Measurements from ENCODE around the gene GABRB3.

GABRB3 gene

GRCh38 chr15:26729581-26729980, 43.3 kb downstream of the GABRB3 start:
- TF ChIP-seq CTCF (IDR thresholded peaks at IDR 0.05), result no peak

- TF ChIP-seq CTCF (IDR thresholded peaks at IDR 0.05), result no peak
Observed at GRCh38 chr15:26729030-26729429, 43.8 kb downstream of the GABRB3 start.

- no peak for TF ChIP-seq CTCF (IDR thresholded peaks at IDR 0.05)
Observed at GRCh38 chr15:26724381-26725150, 48.3 kb downstream of the GABRB3 start.

GRCh38 chr15:26722621-26723160, 50.2 kb downstream of the GABRB3 start:
- no peak for TF ChIP-seq CTCF (IDR thresholded peaks at IDR 0.05)

- no peak for TF ChIP-seq CTCF (IDR thresholded peaks at IDR 0.05)
Observed at GRCh38 chr15:26721232-26721967, 51.5 kb downstream of the GABRB3 start.

- TF ChIP-seq CTCF (IDR thresholded peaks at IDR 0.05), result no peak
Observed at GRCh38 chr15:26720546-26720945, 52.3 kb downstream of the GABRB3 start.

- no peak for TF ChIP-seq CTCF (IDR thresholded peaks at IDR 0.05)
Observed at GRCh38 chr15:26716069-26716468, 56.8 kb downstream of the GABRB3 start.

Data from LNCAP (cell line).